ENCODE data around the gene DBN1. TPM values are rescaled to one million over a fixed set of nuclear protein-coding genes. Genes with fewer than 3 reads are reported as not detected.
A peak's percentile ranks its signal among the peaks of the same experiment; 100 is the strongest.

Gene DBN1
- total RNA-seq, 2 experiments from 2014 or later = 82.5 to 87.0 TPM

DNA sequence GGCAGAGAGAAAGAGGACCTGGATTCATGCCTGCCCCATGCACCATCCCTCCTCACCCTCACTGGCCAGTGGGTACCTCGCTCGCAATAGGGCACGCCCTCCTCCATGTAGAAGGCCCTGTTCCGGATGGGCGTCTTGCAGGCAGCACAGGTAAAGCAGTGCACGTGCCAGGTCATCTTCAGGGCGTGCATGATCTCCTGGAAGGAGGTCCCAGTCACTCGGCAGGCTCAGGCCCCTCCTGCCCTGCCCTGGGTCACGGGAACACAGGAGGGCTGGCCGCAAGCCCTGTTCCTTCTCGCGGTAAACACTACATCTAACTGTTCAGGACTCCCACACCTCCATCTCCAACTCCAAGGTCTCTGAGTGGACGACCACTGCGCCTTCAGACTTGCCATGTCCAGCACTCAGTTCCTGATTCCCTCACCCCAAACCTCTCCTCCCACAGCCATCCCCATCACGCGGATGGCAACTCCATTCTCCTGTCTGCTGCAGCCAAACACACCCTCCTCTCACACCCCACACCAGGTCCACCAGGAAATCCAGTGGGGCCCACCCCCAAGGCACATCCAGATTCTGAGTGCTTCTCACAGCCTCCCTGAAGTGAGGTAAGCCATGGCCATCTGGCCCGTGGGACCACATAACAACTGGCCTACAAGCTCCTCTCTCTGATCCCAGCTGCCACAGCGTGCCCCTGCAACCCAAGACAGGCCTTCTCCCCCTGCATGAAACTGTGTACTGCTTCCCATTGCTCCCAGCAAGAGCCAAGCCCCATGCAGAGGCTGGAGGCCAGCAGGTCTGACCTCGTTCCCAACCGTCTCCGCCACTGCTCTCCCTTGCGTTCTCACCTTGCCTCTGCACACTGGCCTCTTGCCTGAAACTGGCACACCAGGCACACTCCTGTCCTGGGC lies 10.8 kb upstream of the DBN1 start:
- peaks cover 11% of the 10 kb centered on the region for H3K36me3 Mint-ChIP-seq
- no peak for DNase-seq
- peak overlapping the region; percentile 49 for H3K27ac Mint-ChIP-seq
- no peak overlapping the region for H3K4me3 Mint-ChIP-seq
- no peaks in the 10 kb centered on the region for H3K27me3 Mint-ChIP-seq
- H3K9me3 Mint-ChIP-seq = no peaks in the 10 kb centered on the region
- no peak for ATAC-seq (ENCODE audit: low read depth)
- peaks cover 15% of the 10 kb centered on the region for H3K4me1 Mint-ChIP-seq
- POLR2A ChIA-PET = interaction anchor here (0.6 kb wide), 1 partner anchor 11 kb away, joined by 3 read pairs; no protein-coding TSS in a partner anchor

DNA sequence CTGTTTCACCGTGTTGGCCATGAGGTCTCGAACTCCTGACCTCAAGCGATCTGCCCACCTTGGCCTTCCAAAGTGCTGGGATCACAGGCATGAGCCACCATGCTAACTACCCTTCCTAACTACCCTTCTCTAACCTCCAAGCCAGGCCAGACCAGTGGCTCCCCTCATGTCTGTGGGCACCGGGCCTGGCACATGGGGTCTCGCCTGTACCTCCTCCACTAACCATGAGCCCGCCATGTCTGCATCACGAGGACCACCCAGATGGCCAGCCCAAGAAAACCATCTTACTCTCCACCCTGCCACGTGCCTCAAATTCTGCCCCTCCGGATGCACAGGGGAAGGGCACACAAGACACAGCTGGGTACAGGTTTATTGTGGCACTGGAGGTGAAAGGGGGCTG lies 9.6 kb upstream of the DBN1 start:
- H3K27me3 Mint-ChIP-seq = no peaks in the 10 kb centered on the region
- H3K9me3 Mint-ChIP-seq = no peaks in the 10 kb centered on the region
- POLR2A ChIA-PET = interaction anchor here (0.6 to 0.8 kb wide), 2 partner anchors 14 to 115 kb away, joined by 3 to 5 read pairs; partner anchors contain the start of gene PDLIM7

GRCh38 chr5:177482359-177482795 lies 8.9 kb upstream of the DBN1 start:
- POLR2A ChIA-PET = no interaction called here
- ATAC-seq (ENCODE audit: low read depth) = no peak
- no peaks in the 10 kb centered on the region for H3K9me3 Mint-ChIP-seq
- peaks cover 14% of the 10 kb centered on the region for H3K36me3 Mint-ChIP-seq
- no peak overlapping the region for H3K27ac Mint-ChIP-seq
- no peak for DNase-seq
- no peaks in the 10 kb centered on the region for H3K27me3 Mint-ChIP-seq
- no peak overlapping the region for H3K4me3 Mint-ChIP-seq
- H3K4me1 Mint-ChIP-seq = peaks cover 32% of the 10 kb centered on the region

More for the DNA sequence above, 9.6 kb upstream of the DBN1 start:
- peaks cover 14% of the 10 kb centered on the region for H3K36me3 Mint-ChIP-seq
- DNase-seq (no peak), ATAC-seq (ENCODE audit: low read depth) (no peak)
- H3K4me1 Mint-ChIP-seq = peaks cover 27% of the 10 kb centered on the region
- H3K27ac Mint-ChIP-seq = no peak overlapping the region
- no peak overlapping the region for H3K4me3 Mint-ChIP-seq

DNA sequence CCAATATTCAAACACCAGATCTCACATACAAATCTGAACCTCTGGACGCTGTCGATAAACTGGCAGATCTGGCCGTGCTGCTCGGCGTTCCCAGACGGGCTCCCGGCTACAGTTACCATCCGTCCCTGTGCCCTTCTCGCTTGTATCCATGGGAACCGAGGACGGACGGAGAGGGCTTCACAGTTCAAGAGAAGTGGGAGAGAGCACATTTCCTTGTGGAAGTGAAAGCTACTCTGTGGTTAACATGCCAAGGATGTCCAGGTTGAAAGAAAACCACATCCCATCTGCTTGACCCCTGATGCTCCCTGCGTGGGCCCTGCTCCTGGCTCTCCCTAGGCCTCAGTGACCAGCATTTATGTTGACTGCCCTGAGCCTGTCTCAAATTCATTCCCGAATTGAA lies 6.3 kb upstream of the DBN1 start:
- peaks cover 47% of the 10 kb centered on the region for H3K4me1 Mint-ChIP-seq
- H3K27ac Mint-ChIP-seq = peak overlapping the region; percentile 94
- DNase-seq = no peak
- peaks cover 9% of the 10 kb centered on the region for H3K36me3 Mint-ChIP-seq
- no peaks in the 10 kb centered on the region for H3K9me3 Mint-ChIP-seq
- H3K27me3 Mint-ChIP-seq = no peaks in the 10 kb centered on the region
- ATAC-seq (ENCODE audit: low read depth) = no peak
- H3K4me3 Mint-ChIP-seq = peak overlapping the region; percentile 45
- POLR2A ChIA-PET = interaction anchor here (0.7 to 1.6 kb wide), 7 partner anchors 9 to 30 kb away, joined by 3 to 7 read pairs (median 5); partner anchors contain the start of gene PDLIM7

DNA sequence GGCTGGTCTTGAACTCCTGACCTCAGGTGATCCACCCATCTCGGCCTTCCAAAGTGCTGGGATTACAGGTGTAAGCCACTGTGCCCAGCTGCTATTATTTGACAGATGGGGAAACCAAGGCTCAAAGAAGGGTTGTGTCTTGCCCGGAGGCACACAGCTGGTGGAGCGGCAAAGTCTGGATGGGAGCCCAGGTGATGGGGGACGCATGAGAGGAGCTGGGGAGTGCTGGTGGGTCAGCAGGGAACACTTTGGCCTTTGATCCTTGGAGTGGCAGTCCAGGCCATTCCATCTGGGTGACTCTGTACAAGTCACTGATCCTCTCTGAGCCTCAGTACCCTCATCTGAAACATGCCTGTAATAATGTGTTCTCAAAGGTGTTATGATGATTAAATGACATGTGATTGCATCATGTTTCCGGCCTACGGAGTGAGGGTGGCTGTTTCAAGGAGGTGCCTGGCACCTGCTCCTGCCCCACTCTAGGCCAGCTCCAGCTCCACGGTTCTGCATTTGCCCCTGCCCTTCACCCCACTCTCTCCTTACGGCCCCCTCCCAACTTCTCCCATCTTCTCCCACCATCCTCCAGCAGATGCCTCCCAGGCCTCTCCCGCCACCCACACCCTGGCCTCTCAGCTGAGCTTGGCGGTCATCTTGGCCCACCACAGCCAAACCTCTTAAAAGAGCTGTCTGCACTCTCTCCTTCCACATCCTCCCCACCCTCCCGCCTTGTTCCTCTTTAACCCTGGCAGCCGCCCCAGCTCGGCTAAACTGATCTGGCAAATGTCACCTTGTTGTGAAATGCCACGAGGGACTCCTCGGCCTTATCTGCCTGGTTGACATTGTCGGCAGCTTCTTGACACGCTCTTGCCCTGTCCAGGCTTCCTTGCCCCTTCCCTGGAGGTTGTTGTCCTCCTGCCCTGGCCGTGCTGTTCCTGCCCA lies 5.5 kb upstream of the DBN1 start:
- DNase-seq = peak; percentile 71
- peak; percentile 82 for ATAC-seq (ENCODE audit: low read depth)
- H3K4me1 Mint-ChIP-seq = peaks cover 52% of the 10 kb centered on the region
- peaks cover 13% of the 10 kb centered on the region for H3K36me3 Mint-ChIP-seq
- H3K27me3 Mint-ChIP-seq = no peaks in the 10 kb centered on the region
- no peaks in the 10 kb centered on the region for H3K9me3 Mint-ChIP-seq
- POLR2A ChIA-PET = interaction anchor here (0.6 to 2.3 kb wide), 7 partner anchors 8 to 47 kb away, joined by 3 to 7 read pairs (median 5); partner anchors contain the start of gene PDLIM7
- peak overlapping the region; percentile 45 for H3K4me3 Mint-ChIP-seq
- peak overlapping the region; percentile 94 for H3K27ac Mint-ChIP-seq

DNA sequence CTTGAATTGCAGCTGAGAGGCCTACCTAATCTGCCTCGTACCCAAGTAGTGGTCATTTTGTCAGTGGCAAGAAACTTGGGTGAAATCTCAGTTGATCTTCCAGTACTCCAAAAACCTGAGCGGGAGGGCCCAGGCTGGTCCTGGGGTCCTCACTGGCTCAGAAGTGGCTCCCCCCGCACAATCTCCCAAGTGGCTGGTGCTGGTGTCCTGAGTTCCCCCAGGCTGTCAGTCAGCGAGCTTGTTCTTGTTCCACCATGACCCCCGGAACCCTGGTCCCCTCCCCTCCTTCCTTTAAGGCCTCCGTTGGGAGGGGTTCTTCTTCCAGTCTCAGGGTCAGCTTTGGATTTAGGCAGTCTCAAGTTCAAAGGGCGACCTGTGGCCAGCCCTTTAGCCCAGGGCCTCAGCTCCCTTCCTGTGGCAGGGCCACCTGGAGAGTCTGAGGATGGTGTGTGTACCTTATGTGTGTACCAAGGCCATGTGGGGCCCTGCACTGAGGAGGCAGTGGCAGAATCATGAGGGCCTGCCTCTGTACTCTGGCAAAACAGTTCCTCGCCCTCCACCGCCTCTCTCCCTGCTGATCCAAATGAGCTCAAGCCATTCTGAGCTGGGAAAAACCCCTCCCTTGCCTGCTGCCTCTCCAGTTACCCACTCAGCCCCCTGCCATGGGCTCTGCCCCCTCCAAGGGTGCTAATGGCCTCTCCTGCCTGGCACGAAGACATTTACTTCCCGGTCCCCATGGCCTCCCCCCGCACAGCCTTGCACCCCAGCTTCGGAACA lies 4.5 kb upstream of the DBN1 start:
- H3K4me3 Mint-ChIP-seq = no peak overlapping the region
- H3K4me1 Mint-ChIP-seq = peaks cover 53% of the 10 kb centered on the region
- H3K27ac Mint-ChIP-seq = peak overlapping the region; percentile 94
- no peaks in the 10 kb centered on the region for H3K27me3 Mint-ChIP-seq
- H3K36me3 Mint-ChIP-seq = peaks cover 10% of the 10 kb centered on the region
- H3K9me3 Mint-ChIP-seq = no peaks in the 10 kb centered on the region
- POLR2A ChIA-PET = interaction anchor here (0.8 to 3.1 kb wide), 7 partner anchors 8 to 46 kb away, joined by 3 to 17 read pairs (median 4); partner anchors contain the start of gene PDLIM7
- DNase-seq = no peak
- no peak for ATAC-seq (ENCODE audit: low read depth)

DNA sequence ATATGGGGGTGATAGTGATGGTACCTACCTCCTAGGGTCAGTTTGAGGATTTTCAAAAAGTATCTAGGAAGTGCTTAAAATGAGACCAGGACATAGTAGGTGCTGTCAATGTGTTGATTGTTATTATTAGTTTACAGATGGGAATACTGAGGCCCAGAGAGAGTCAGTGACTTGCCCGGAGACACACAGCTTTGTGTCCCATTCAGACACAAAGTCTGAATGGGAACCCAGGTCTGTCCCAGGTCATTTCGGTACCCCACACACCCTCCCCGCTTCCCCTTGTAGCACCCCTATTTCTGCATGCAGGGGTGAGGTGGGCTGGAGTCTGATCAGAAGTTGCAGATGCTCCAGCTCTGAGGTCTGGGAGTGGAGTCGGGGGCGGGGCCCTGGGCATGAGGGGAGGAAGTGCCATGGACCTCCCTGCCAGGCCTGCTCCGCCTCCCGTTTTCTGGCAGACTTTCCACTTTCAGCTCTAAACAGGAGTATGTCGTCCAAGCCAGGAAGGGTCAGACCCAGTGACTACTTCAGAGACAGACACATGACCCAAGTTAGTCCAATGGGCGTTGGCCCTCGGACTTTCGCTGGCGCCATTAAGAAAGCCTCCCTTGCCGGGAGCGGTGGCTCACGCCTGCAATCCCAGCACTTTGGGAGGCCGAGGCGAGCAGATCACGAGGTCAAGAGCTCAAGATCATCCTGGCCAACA lies 3.2 kb upstream of the DBN1 start:
- POLR2A ChIA-PET = interaction anchor here (1.5 to 3.1 kb wide), 3 partner anchors 13 to 21 kb away, joined by 5 to 17 read pairs (median 7); partner anchors contain the start of gene PDLIM7
- peaks cover 53% of the 10 kb centered on the region for H3K4me1 Mint-ChIP-seq

GRCh38 chr5:177475563-177476427 lies 2.4 kb upstream of the DBN1 start:
- ATAC-seq (ENCODE audit: low read depth) (no peak), DNase-seq (no peak)
- Mint-ChIP-seq H3K9me3 (no peaks in the 10 kb centered on the region), H3K27me3 (no peaks in the 10 kb centered on the region), H3K27ac (peak overlapping the region; percentile 81), H3K4me1 (peaks cover 62% of the 10 kb centered on the region), H3K36me3 (peaks cover 6% of the 10 kb centered on the region), H3K4me3 (peak overlapping the region; percentile 10)
- POLR2A ChIA-PET = interaction anchor here (1.5 to 3.1 kb wide), 3 partner anchors 12 to 21 kb away, joined by 5 to 17 read pairs (median 7); partner anchors contain the start of gene PDLIM7

More for the DNA sequence above, 3.2 kb upstream of the DBN1 start:
- Mint-ChIP-seq H3K9me3 (no peaks in the 10 kb centered on the region), H3K4me3 (no peak overlapping the region), H3K27ac (peak overlapping the region; percentile 81), H3K36me3 (peaks cover 6% of the 10 kb centered on the region), H3K27me3 (no peaks in the 10 kb centered on the region)
- DNase-seq (no peak), ATAC-seq (ENCODE audit: low read depth) (no peak)

- POLR2A ChIA-PET = interaction anchor here (0.6 to 3.1 kb wide), 2 partner anchors 22 to 39 kb away, joined by 3 to 17 read pairs; partner anchors contain the start of gene PDLIM7
- peaks cover 67% of the 10 kb centered on the region for H3K4me1 Mint-ChIP-seq
Measured at GRCh38 chr5:177474846-177475562, 1.6 kb upstream of the DBN1 start.

DNA sequence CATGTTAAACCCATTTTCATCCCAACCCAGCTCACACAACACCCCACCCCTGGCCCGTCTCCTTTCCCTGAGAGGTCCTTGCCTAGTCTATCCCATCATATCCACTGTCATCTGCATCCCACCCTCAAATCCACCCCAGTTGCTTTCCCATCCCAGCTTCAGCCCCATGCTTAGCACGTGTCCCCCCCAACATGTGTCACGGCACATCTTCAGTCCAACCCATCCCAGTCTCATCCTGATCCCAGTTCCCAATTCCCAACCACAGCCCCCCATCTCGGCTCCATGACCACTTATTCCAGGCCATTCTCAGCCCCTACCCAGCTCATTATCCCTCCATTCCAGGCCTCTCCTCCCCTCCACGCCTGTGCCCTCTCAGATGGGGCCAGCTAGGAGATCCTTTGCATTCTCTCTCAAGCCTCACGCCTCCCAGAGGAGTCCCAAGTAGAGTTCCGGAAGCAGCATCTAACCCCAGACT lies 605 bp upstream of the DBN1 start:
- Mint-ChIP-seq H3K27ac (peak overlapping the region; percentile 84), H3K4me1 (peaks cover 62% of the 10 kb centered on the region), H3K36me3 (peaks cover 8% of the 10 kb centered on the region), H3K27me3 (no peaks in the 10 kb centered on the region), H3K4me3 (peak overlapping the region; percentile 83), H3K9me3 (no peaks in the 10 kb centered on the region)
- POLR2A ChIA-PET = interaction anchor here (0.6 to 4.0 kb wide), 5 partner anchors 11 to 84 kb away, joined by 3 to 34 read pairs (median 21); partner anchors contain the start of gene PDLIM7
- no peak for DNase-seq
- ATAC-seq (ENCODE audit: low read depth) = no peak

More at GRCh38 chr5:177474846-177475562, 1.6 kb upstream of the DBN1 start:
- H3K27me3 Mint-ChIP-seq = no peaks in the 10 kb centered on the region
- no peak for DNase-seq
- no peak for ATAC-seq (ENCODE audit: low read depth)
- H3K4me3 Mint-ChIP-seq = peak overlapping the region; percentile 83
- peaks cover 6% of the 10 kb centered on the region for H3K36me3 Mint-ChIP-seq
- H3K27ac Mint-ChIP-seq = peak overlapping the region; percentile 75
- no peaks in the 10 kb centered on the region for H3K9me3 Mint-ChIP-seq

Data from activated naive CD8-positive, alpha-beta T cell treated with anti-CD3 and anti-CD28 coated beads, Interleukin-2, amount 10 ng/mL, durations not matched to agents 7 days and 5 days (primary cell).